GM21576 (cell line): ENCODE measurements around the gene DOCK2.

ENCODE experiments used
- ATAC-seq: cut with Tn5 transposase; IDR thresholded peaks from one replicate; pipeline ENCODE4 v1.9.1; 2021; ENCODE audit warnings: mild to moderate bottlenecking, moderate library complexity; ENCODE audit not compliant: unreplicated experiment

DOCK2 gene

GRCh38 chr5:169778622-169779596 lies 141.8 kb downstream of the DOCK2 start:
- ATAC-seq, result peak; percentile 94

GRCh38 chr5:169781420-169782345 lies 144.6 kb downstream of the DOCK2 start:
- ATAC-seq, result no peak

DNA sequence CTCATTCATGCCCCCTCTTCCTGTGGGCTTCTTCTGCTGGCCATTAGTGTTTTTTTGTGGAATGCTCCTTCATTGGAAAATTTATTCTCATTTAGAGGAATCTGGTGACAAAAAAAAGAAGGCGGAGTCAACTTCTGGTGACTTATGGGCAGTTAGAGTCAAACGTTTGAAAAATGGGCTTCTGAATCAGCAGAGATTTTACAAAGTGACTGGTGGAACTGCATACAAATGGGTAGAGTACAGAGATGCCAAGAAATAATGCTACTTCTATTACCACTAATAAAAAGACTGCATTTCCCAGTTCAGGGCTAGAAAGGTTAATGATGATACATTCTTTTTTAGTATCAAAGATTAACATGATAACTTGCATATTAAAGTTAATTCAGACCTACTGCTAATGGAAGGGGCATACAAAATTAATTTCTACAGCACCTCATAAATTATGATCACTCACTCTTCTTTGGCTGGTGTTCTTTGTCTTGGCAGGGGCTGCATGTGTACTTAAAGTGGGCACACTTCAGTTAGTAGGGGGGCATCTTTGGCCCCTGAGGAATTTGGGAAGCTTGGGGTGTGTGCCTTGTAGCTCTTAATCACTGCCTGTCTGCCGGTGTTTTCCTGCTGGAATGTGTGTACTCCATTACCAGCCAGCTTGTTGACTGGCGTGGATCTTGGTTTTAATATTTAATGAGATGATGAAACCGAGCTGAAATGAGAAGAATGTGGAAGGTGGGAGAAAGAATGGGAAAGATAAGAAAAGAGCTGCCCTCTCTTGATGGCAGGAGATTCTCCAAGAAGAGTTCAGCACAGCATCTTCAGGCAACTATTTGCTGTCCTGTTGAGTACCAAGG lies 148.9 kb downstream of the DOCK2 start:
- ATAC-seq, result no peak

GRCh38 chr5:169788168-169788567 lies 151.1 kb downstream of the DOCK2 start:
- no peak for ATAC-seq

DNA sequence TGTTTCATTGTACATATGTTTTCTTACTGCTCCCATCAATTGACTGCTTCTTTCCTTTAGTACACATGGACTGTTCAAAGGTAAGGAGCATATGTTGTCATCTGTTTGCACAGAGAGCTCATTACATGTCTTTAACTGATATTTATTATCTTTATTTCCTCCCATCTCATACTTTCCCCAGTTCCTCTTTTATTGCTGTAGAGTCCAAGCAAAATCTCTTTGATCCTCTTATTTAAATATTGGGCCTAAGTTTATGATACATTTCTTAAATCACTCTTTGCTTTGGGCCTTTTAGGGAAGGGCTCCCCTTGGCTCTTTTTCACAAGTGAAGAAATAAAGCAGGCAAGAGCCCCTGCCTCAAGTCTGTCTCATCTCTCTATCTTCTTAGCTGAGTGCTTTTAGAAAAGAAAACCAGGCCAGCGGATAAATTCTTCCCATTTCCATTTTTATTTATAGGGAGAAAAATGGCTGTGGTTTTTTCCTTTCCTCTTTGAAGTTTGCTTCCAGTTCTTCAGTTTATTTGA lies 152.4 kb downstream of the DOCK2 start:
- ATAC-seq, result no peak

GRCh38 chr5:169791251-169791650 lies 154.2 kb downstream of the DOCK2 start:
- no peak for ATAC-seq

GRCh38 chr5:169795338-169795737 lies 158.3 kb downstream of the DOCK2 start:
- ATAC-seq, result no peak

GRCh38 chr5:169796731-169797130 lies 159.7 kb downstream of the DOCK2 start:
- no peak for ATAC-seq

DNA sequence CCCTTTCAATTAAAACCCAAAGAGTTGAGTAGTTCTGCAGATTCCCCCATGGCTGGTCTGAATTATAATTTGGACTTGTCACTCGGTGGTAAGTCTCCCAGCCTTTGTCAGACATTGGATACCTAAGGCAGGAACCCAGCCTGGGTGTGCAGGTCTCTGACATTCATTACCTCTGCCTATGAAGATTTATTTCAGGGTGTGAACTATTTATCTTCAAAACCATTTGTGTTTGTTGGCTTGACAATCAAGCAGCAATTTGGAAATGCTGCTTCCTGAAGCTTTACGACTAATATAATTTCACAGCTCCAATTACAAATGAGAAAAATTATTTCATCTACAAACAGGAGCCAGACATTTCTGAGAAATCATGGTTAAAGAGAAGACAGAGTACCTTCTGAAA lies 160.5 kb downstream of the DOCK2 start:
- no peak for ATAC-seq

- ATAC-seq, result no peak
These were observed 161.4 kb downstream of the DOCK2 start for GRCh38 chr5:169798438-169798837.

DNA sequence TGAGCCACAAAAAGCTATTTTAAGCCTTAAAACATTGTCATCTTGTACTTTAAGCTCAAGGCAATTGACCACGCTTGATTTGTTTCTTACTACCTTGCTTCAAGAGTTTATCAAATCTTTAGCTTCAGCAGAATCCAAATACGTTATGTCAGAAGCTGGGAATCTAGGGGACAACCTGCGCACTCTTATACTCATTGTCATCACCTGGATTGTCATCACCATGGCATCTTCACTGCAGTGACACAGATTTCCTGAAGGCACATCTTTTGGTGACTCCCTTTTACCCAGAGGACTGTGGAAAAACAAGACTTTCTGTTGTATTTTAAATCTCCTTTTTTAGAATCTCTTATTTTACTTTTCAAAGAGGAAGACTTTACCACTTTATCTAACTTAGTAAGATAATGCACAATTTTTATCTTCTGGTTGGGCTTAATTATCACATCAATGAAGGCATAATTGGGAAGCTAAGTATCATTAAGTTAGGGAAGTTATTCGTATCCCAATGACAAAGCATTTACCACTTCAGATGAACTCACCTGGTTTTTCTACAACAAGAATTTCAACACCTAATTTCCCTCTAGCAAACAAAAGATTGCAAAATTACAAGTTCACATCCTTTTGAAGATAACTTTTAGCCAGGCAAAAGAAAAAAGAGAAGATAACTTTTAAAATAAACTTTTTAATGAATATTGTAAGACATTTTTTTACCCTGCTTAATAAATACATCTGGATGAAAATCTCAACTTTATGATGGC lies 162.0 kb downstream of the DOCK2 start:
- ATAC-seq, result no peak

DNA sequence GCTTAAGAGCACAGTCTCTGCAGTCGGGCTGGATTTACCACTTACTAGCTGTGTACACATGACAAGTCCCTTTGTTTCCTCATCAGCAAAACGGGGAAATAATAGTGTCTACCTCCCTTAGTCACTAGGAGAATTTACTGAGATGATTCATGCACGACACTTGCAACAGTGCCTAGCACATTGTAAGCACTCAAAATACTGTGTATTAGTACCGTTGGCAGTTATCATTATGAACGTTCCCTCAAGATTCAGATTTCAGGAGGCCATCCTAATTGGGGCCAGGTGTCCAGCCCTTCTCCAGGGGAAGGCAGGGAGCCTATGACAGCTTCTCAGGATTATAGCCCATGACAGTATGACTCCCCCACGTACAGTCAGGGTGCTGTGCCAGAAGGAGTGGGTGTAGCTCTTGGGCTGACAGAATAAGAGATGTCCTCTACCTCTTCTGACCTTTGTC lies 164.3 kb downstream of the DOCK2 start:
- ATAC-seq, result no peak

DNA sequence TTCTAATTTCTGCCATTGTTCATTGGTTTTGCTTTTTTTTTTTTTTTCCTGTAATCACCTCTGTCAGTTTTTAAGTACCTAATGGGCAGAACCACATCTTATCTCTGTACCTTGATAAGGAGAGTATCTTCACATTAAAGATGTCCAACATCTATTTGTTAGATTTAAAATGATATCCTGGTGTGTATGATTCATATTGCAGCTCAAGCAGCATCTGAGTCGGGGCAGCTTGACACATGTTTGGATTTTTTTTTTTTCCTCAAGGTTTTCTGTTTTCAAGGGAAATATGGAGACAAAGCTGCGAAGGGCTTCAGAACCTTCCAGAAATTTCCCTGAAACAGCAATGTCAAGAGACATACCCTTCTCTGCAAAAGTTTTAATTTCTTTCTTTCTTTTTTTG lies 164.7 kb downstream of the DOCK2 start:
- ATAC-seq, result no peak

DNA sequence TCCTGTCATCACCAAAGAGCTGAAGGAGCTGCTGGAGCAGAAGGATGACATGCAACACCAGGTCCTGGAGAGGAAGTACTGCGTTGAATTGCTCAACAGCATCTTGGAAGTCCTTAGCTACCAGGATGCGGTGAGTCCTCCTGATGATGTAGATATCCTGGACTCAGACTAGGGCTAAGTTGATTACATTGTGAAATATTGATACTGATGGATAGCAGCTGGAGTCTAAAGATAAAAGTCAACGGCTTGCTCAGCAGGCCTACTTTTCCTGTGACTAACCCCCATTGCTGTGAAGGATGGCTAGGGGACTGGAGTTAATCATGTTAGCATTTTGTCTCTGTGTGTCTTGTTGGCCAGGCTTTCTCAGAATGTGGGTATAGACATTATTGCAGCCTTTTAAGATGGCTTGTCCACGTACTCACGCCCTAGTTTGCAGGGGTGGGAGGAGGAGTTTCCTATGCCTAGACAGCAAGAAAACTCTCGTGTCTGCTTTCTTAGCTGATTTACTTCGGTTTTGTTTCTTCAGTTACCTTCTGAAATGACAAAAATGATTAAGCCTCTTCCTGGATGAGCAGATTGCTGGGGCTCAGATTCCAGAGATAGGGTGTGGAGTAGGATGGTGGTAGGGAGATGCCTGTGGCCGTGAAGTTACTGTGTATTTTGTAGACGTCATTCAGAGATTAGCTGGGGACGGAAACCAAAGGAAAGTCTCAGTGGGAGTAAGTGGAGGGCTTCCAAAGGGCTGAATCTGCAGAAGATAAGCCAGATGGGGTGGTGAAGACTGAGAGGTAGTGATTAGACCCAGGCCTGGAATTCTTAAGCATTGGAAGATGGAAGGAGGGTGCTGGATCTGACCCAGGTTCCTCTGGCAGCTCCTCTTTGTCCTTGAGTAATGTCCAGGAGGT lies 166.3 kb downstream of the DOCK2 start:
- ATAC-seq, result no peak

GRCh38 chr5:169804861-169805260 lies 167.8 kb downstream of the DOCK2 start:
- no peak for ATAC-seq

DNA sequence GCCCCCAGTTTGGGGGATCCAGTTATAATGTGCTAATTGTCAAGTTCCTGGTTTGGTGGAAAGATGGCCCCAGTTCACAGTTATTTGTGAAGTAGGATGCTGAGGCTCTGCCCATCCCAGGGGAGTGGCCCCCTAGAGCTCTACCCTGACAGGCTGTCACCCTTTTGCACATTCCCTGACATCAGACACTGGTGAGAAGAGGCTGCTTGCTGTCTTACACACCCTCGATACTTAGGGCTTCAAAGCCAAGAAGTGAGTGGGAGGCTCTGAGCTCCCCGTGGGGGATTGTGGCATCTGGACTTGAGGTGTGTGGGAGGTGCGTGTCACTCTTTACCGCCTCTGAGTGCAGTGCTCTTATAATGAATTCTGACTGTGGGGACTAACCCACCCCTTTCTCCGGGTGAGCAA lies 168.5 kb downstream of the DOCK2 start:
- ATAC-seq, result peak; percentile 75

DNA sequence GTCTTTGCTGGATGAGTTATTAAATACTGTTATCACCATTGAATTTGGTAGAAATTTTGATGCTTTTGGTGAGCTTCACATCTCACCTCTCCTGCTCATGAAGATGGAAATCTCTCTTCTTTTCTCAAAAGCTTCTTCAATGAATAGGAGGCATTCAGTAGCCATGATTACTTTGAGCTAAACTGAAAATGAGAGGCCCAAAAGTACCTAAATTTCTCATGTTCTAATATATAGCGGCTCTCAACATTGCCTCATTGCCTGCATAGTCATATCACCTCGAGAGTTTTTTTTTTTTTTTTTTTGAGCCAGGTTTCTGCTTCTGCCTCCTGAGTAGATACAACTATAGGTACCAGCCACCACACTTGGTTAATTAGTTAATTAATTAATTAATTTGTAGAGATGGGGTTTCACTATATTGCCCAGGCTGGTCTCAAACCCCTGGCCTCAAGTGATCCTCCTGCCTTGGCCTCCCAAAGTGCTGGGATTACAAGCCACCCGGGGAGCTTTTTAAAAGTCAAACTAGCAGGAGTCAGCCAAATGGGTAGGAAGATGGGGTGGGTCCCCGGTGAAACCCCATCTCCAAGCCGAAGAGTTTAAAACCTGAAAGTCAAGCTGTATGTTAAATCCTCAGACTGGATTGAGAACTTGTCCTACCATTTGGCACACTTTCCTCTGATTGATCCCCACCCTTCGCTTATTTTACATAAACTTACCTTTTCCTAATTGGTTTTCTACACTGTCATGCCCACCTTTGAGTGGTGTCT lies 169.0 kb downstream of the DOCK2 start:
- ATAC-seq, result peak; percentile 51

DNA sequence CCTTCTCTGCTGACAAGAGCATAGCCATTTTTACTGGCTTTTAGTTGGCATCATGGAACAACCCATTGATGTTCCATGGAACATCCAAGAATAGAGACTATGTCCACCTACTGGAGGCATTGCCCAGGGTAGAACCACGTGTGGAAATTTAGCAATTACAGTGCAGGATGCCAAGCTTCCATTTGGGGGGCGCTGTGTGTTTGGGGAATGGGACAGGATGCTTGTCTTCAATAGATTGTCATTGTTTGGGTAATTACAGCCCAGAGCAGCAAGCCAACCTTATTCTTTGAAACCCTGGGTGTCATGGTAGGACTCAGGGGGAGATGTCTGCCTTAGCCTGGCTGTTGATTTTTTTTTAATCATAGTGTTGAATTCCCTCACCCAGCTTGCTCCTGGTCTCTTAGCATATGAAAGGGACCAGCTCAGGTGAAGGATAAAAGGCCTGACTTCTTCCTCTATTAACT lies 171.1 kb downstream of the DOCK2 start:
- no peak for ATAC-seq
